T47D (cell line): ENCODE measurements around the gene FRMD1.
A peak's percentile ranks its signal among the peaks of the same experiment; 100 is the strongest.

ENCODE experiments used
- DNase-seq, 2 experiments: peaks; one replicate each; pipeline versions ENCODE4 v3.0.0 to v3.0.0-alpha.2; 2011 to 2012; ENCODE audit warnings: low read depth in 1 of 2, low spot score in 1 of 2
- JUND ChIP-seq: IDR thresholded peaks from 2 replicates; pipeline ENCODE4 v1.6.1; 2012; ENCODE audit warnings: low read depth
- in situ Hi-C: cut with HindIII; loops from 2 replicates; pipeline ENCODE4 v1.10.0; 2016; ENCODE audit warnings: low sequenced_read_pairs, low pct_unique_long_range_greater_than_20kb

FRMD1 gene

GRCh38 chr6:168025831-168026710, 52.9 kb downstream of the FRMD1 start:
- in situ Hi-C loops, result no loop called here
- no peak for DNase-seq
- no peak for TF ChIP-seq JUND

- no peak for TF ChIP-seq JUND
- no peak for DNase-seq
- in situ Hi-C loops, result no loop called here
Observed at GRCh38 chr6:168024951-168025510, 54.0 kb downstream of the FRMD1 start.

GRCh38 chr6:168022488-168023321, 56.3 kb downstream of the FRMD1 start:
- in situ Hi-C loops, result no loop called here
- no peak for TF ChIP-seq JUND
- DNase-seq, result no peak

DNA sequence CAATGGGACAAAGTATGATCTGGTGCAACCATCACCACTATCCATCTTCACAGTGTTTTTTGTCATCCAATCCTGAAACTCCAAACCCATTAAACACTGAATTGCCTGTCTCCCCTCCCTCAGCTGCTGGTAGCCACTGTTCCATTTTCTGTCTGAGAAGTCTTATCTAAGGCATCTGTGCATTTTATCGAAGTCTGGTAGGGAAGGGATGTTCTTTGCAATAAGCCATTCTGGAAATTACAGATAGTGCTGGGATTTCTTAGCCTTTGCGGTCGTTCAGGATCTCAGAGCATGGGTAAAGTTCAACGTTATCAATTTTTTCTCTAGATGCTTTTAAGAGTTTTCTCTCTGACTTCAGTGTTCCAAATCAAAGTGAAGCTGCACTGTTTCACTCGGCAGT, 57.4 kb downstream of the FRMD1 start:
- no peak for DNase-seq
- TF ChIP-seq JUND, result no peak
- in situ Hi-C loops, result no loop called here

GRCh38 chr6:168020242-168020641, 58.8 kb downstream of the FRMD1 start:
- no peak for TF ChIP-seq JUND
- in situ Hi-C loops, result no loop called here
- DNase-seq, result no peak

- in situ Hi-C loops, result no loop called here
Observed at GRCh38 chr6:168018664-168019063, 60.3 kb downstream of the FRMD1 start.

GRCh38 chr6:168017629-168018028, 61.4 kb downstream of the FRMD1 start:
- in situ Hi-C loops, result no loop called here
- DNase-seq, result peak in 1 of 2 experiments; percentile 22
- no peak for TF ChIP-seq JUND

More at GRCh38 chr6:168018664-168019063, 60.3 kb downstream of the FRMD1 start:
- DNase-seq, result no peak
- TF ChIP-seq JUND, result no peak

DNA sequence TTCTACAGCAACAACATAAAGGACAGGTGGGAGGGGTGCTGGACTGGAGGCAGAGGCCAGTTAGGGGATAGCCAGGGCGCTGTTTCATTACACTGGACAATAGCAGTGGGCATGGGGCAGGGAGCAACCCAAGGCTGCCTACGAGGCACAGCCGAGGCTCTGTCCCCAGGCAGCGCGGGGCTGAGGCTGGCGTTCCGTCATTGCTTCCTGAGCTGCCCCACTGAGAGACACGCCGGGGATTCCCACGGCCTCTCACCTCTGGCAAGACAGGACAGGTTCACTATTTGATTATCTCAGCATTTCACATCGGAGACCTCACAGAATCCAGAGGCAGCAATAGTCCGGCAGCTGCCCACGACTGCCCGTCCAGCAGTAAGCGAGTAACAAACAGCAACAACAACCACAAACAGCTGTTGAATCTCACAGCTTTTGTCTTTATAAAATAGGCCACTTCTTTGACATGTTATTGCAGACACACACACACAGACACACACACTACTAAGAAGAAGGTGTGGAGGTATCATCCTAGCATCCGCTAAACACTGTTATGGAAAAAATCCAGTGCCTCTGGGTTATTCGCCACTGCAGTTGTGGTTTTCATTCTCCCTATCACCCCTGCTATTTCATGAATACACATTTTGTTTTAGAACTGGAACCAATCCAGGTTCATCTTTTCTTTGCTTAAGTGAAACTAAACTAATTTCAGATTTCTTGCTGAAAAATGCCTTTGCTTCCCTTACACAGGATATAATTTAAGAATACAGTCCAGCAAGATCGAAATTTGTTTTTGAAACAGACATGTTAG, 62.1 kb downstream of the FRMD1 start:
- no peak for DNase-seq
- in situ Hi-C loops, result no loop called here
- TF ChIP-seq JUND, result no peak

GRCh38 chr6:168016176-168016620, 62.8 kb downstream of the FRMD1 start:
- in situ Hi-C loops, result no loop called here
- TF ChIP-seq JUND, result no peak
- no peak for DNase-seq

- in situ Hi-C loops, result no loop called here
- no peak for TF ChIP-seq JUND
- DNase-seq, result no peak
Observed at GRCh38 chr6:168015482-168016175, 63.4 kb downstream of the FRMD1 start.

GRCh38 chr6:168015009-168015408, 64.0 kb downstream of the FRMD1 start:
- no peak for DNase-seq
- no peak for TF ChIP-seq JUND
- in situ Hi-C loops, result no loop called here
